ENCODE measurements around the gene ALPG.

The ALPG gene

GRCh38 chr2:232374356-232374755 lies 32.3 kb upstream of the ALPG start:
- Histone ChIP-seq H3K9me3 (ENCODE audit: insufficient read depth, low read length, severe bottlenecking) (no peaks in the 10 kb centered on the region), H3K9ac (ENCODE audit: low read depth, low read length) (no peak overlapping the region), H3K4me2 (ENCODE audit: insufficient read depth, low read length) (no peak overlapping the region), H2AFZ (ENCODE audit: low read depth, low read length) (no peak overlapping the region), H3K27me3 (ENCODE audit: insufficient read depth, low read length, poor library complexity) (no peaks in the 10 kb centered on the region), H4K20me1 (ENCODE audit: insufficient read depth, low read length) (no peaks in the 10 kb centered on the region), H3K4me1 (ENCODE audit: insufficient read depth, low read length) (no peaks in the 10 kb centered on the region), H3K27ac (ENCODE audit: low read length) (no peak overlapping the region), H3K36me3 (ENCODE audit: insufficient read depth, low read length) (no peaks in the 10 kb centered on the region), H3K79me2 (ENCODE audit: insufficient read depth, low read length) (no peaks in the 10 kb centered on the region), H3K4me3 (ENCODE audit: low read depth in 1 of 2, low read length in 2 of 2) (no peak overlapping the region)
- DNase-seq, result no peak
- ATAC-seq (ENCODE audit: insufficient read depth, low read depth), result no peak
- TF ChIP-seq CTCF (IDR thresholded peaks at IDR 0.05; ENCODE audit: borderline replicate concordance, extremely low read depth, low read length, poor library complexity, severe bottlenecking) (no peak), EZH2 (IDR thresholded peaks at IDR 0.05; ENCODE audit: borderline replicate concordance, low read depth, low read length, severe bottlenecking) (no peak)

- no peaks in the 10 kb centered on the region for H3K36me3 ChIP-seq (ENCODE audit: insufficient read depth, low read length)
- no peaks in the 10 kb centered on the region for H4K20me1 ChIP-seq (ENCODE audit: insufficient read depth, low read length)
- no peaks in the 10 kb centered on the region for H3K79me2 ChIP-seq (ENCODE audit: insufficient read depth, low read length)
- no peak for ATAC-seq (ENCODE audit: insufficient read depth, low read depth)
- no peak overlapping the region for H3K4me2 ChIP-seq (ENCODE audit: insufficient read depth, low read length)
- H3K4me1 ChIP-seq (ENCODE audit: insufficient read depth, low read length), result no peaks in the 10 kb centered on the region
- H3K27me3 ChIP-seq (ENCODE audit: insufficient read depth, low read length, poor library complexity), result no peaks in the 10 kb centered on the region
- H3K9ac ChIP-seq (ENCODE audit: low read depth, low read length), result no peak overlapping the region
- DNase-seq, result no peak
- H3K27ac ChIP-seq (ENCODE audit: low read length), result no peak overlapping the region
- H3K4me3 ChIP-seq (ENCODE audit: low read depth in 1 of 2, low read length in 2 of 2), result no peak overlapping the region
- H2AFZ ChIP-seq (ENCODE audit: low read depth, low read length), result no peak overlapping the region
- no peak for TF ChIP-seq EZH2 (IDR thresholded peaks at IDR 0.05; ENCODE audit: borderline replicate concordance, low read depth, low read length, severe bottlenecking)
- no peak for TF ChIP-seq CTCF (IDR thresholded peaks at IDR 0.05; ENCODE audit: borderline replicate concordance, extremely low read depth, low read length, poor library complexity, severe bottlenecking)
- no peaks in the 10 kb centered on the region for H3K9me3 ChIP-seq (ENCODE audit: insufficient read depth, low read length, severe bottlenecking)
These were observed 31.5 kb upstream of the ALPG start for GRCh38 chr2:232375164-232375563.

GRCh38 chr2:232376260-232376659 lies 30.4 kb upstream of the ALPG start:
- Histone ChIP-seq H3K9ac (ENCODE audit: low read depth, low read length) (no peak overlapping the region), H3K4me1 (ENCODE audit: insufficient read depth, low read length) (no peaks in the 10 kb centered on the region), H3K4me2 (ENCODE audit: insufficient read depth, low read length) (no peak overlapping the region), H3K27me3 (ENCODE audit: insufficient read depth, low read length, poor library complexity) (no peaks in the 10 kb centered on the region), H2AFZ (ENCODE audit: low read depth, low read length) (no peak overlapping the region), H3K79me2 (ENCODE audit: insufficient read depth, low read length) (no peaks in the 10 kb centered on the region), H3K4me3 (ENCODE audit: low read depth in 1 of 2, low read length in 2 of 2) (no peak overlapping the region), H3K36me3 (ENCODE audit: insufficient read depth, low read length) (no peaks in the 10 kb centered on the region), H3K27ac (ENCODE audit: low read length) (no peak overlapping the region), H3K9me3 (ENCODE audit: insufficient read depth, low read length, severe bottlenecking) (no peaks in the 10 kb centered on the region), H4K20me1 (ENCODE audit: insufficient read depth, low read length) (no peaks in the 10 kb centered on the region)
- ATAC-seq (ENCODE audit: insufficient read depth, low read depth), result no peak
- no peak for DNase-seq
- TF ChIP-seq CTCF (IDR thresholded peaks at IDR 0.05; ENCODE audit: borderline replicate concordance, extremely low read depth, low read length, poor library complexity, severe bottlenecking), result no peak
- TF ChIP-seq EZH2 (IDR thresholded peaks at IDR 0.05; ENCODE audit: borderline replicate concordance, low read depth, low read length, severe bottlenecking), result no peak

- H3K4me2 ChIP-seq (ENCODE audit: insufficient read depth, low read length), result no peak overlapping the region
- TF ChIP-seq CTCF (IDR thresholded peaks at IDR 0.05; ENCODE audit: borderline replicate concordance, extremely low read depth, low read length, poor library complexity, severe bottlenecking), result no peak
- no peak for TF ChIP-seq EZH2 (IDR thresholded peaks at IDR 0.05; ENCODE audit: borderline replicate concordance, low read depth, low read length, severe bottlenecking)
- H3K9me3 ChIP-seq (ENCODE audit: insufficient read depth, low read length, severe bottlenecking), result no peaks in the 10 kb centered on the region
- DNase-seq (no peak), ATAC-seq (ENCODE audit: insufficient read depth, low read depth) (no peak)
- no peak overlapping the region for H3K4me3 ChIP-seq (ENCODE audit: low read depth in 1 of 2, low read length in 2 of 2)
- H3K4me1 ChIP-seq (ENCODE audit: insufficient read depth, low read length), result no peaks in the 10 kb centered on the region
- H4K20me1 ChIP-seq (ENCODE audit: insufficient read depth, low read length), result no peaks in the 10 kb centered on the region
- no peaks in the 10 kb centered on the region for H3K36me3 ChIP-seq (ENCODE audit: insufficient read depth, low read length)
- no peaks in the 10 kb centered on the region for H3K79me2 ChIP-seq (ENCODE audit: insufficient read depth, low read length)
- no peak overlapping the region for H2AFZ ChIP-seq (ENCODE audit: low read depth, low read length)
- H3K9ac ChIP-seq (ENCODE audit: low read depth, low read length), result no peak overlapping the region
- no peak overlapping the region for H3K27ac ChIP-seq (ENCODE audit: low read length)
- H3K27me3 ChIP-seq (ENCODE audit: insufficient read depth, low read length, poor library complexity), result no peaks in the 10 kb centered on the region
These were observed 29.9 kb upstream of the ALPG start for GRCh38 chr2:232376713-232377112.

Data from DND-41 (cell line).